GM19023 (cell line): ENCODE results near the gene STUM.
A peak's percentile ranks its signal among the peaks of the same experiment; 100 is the strongest.
"Not testable (repeated sequence)": the region's sequence is repeated elsewhere in the genome, so short reads cannot be mapped to it uniquely, and the experiment has no call there.

Experiments used
- ATAC-seq: cut with Tn5 transposase; IDR thresholded peaks from one replicate; pipeline ENCODE4 v1.9.1; 2021; ENCODE audit warnings: mild to moderate bottlenecking, moderate library complexity; ENCODE audit not compliant: unreplicated experiment

The STUM gene

DNA sequence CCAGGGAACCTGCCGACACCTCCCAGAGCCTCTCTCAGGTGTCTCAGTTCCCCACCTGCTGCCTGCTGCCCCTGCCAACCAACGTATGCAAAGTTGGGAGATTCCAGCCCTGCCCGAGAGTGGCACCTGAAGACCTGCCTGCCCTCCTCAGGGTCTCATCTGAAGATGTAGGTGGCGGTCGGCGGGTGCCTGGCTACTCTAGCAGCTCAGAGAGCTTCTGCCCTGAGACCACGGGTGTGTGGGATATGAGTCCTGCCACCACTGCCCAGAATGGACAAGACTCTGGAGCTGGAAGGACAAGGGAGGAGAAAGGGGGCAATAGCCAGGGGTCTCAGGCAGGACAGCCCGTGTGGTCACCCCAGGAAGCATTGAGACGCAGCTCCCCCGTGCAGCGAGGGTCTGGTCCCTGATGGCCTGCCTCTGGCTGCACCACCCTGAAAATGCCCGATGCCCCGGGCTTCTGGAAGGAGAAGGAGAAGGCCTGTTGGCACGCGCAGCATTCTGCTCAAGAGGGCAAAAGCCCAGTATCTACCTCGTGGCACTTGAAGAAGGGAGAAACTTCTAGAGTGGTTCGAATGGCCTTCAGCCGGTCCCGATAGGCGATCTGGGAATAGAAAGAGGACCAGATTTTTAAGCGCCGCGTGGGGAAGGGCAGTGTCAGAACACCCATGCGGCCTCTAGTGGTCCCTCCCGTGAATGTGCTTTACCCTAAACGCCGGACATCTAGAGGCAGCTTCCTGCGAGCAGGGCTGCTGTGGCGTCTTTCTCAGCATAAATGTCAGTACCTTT, 88.8 kb downstream of the STUM start:
- ATAC-seq, result no peak

DNA sequence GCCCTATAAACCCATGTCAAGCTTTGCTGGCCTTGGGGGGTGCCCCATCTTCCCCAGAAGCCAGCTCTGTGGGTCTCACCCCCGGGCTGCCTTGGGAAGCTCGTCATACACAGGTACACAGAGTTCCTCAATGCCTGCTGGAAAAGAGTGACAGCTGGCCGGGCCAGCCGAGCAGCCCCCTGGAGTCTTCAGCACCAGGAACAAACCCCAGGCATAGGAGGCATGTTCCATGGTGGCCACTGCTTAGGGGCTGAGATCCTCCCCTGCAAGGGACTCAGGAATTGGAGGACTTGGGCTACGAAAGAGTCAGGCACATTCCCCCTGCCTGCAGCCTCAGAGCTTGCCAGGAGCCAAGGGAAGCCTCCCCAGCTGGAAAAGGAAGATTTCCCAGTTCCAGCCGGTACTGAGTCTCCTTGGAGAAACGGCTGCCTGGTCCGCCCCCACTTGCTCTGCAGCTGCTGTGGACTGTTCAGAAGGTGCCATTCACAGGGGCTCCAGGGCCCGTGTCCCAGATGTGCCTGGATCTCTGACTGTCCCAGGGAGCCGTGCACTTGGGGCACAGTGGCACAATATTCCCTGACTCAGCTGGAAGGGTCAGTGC, 89.5 kb downstream of the STUM start:
- no peak for ATAC-seq

DNA sequence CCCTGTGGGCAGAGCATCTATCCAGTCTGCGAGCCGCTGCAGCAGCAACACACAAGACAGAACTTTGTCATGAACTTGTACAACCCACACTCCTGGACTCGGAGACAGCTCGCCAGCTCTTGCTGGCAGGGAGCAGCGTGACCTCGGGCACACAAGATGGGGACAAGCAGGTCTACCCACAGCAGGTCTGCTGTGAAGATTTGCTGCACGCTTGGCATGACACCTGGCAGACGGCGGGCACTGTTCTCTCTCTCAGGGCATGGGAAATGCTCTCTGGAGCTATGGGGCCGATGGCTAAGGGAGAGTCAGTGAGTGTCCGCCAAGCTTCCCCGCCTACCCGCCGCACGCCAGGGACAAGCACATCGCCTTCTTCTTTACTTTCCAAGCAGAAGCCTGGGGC, 90.0 kb downstream of the STUM start:
- no peak for ATAC-seq

DNA sequence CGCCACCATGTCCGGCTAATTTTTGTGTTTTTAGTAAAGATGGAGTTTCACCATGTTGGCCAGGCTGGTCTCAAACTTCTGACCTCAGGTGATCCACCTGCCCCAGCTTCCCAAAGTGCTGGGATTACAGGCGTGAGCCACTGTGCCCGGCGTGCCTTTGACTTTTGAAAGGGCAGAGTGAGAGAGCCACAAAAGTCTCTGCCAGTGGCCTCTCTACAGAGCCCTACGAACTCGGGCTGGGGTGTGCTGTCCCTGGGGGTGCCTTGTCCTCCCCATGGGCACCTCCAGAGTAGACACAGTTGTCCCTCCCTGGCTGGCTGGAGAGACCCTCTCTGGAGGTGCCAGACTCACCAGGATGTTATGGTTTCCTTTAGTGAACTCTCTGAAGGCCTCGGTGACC, 90.6 kb downstream of the STUM start:
- ATAC-seq, result not testable (repeated sequence)

DNA sequence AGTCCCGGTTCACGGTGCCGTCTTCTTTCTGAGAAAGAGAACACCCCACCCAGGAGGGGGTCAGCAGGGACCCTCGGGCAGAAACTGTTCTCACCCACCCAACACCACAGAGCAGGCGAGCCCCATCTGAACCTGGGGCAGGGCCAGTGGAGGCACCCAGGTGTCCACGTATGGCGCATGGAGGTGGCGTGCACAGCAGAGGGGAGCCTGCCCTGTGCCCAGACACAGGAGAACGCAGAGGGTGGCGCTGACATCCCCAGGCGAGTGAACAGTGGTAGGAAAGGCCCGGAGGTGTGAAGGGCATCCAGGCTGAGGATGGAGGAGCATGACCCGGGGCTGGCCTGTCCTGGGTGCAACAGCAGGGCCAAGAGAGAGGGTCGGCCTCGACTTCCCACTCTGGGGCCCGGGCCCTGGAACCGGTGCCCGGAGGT, 91.1 kb downstream of the STUM start:
- ATAC-seq, result no peak

DNA sequence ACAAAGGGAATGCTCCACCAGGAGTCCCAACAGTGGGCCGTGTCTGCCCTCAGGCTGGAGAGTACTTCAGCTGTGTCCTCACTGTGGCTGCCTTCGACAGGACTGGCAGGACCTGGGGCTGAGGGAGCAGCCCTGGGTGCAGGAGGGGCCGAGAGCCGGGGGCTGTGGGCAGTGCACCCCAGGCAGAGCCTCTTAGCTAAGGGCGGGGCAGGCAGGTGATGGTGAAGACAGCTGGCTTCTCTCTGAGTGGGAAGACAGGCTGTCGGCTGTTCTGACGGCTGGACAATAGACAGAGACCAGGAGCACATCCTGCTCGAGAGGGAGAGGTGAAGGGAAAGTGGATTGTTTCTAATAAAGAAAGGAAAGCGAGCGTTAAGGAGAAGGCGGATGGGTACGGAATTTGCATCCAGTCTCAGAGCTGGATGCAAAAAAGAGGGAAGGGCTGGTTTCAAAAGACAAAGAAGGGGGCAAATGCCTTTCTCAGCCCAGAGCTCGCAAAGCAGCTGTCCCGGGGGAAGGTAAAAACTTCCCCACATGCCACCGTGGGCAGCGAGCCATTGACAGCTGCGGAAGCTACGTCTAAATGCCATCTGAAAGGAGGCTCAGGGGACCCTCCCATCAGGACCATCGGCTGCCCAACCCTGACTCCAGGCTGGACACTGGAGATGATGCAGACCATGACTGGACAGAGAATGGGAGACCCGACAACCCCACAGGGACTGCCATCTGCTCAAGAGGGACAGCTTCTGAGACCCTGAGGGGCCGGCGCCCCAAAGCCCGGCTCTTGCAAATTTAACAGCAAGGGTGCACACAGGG, 92.0 kb downstream of the STUM start:
- no peak for ATAC-seq

DNA sequence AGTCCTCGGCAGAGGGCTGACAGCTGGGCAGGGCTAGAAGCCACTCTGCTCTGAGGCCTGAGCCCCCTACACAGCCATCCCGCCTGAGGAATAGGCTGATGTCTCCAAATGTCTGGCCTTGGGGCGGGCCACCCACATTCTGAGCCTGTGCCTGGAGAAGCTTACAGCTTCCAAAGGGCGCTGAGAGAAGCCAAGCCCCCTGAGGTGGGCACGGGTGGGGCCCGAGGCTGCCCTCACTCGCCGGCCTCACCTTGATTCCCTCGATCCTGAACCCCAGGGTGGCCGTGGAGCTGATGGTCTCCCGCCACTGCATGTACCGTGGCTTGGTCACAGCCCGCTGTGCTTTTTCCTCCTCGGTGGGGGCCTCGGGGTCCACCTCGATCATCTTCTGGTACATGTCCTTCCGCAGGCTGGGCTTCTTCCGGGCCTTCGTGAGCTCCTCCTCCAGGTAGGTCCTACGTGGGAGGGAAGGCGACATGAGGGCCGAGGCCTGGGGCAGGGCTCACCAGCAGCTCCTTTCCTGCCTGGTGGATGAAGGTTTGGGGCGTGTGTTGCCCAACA, 93.2 kb downstream of the STUM start:
- no peak for ATAC-seq

DNA sequence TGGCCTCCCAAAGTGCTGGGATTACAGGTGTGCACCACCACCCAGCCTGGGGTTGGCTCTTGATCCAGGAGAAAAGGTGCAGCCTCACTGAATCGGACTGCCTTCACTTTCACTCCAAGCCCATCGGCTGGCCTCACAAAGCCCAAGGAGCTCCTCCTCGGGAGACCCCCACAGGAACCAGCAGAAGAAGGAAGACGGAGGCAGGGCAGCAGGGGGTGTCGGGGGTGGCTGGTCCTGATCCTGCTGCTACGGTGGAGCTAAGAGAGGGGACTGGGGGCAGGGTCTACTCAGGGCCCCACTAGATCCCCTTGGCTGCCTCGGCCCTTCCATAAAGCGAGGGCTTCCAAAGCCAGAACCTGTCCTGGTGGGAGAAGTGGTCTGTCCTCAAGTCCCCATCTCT, 93.9 kb downstream of the STUM start:
- no peak for ATAC-seq

DNA sequence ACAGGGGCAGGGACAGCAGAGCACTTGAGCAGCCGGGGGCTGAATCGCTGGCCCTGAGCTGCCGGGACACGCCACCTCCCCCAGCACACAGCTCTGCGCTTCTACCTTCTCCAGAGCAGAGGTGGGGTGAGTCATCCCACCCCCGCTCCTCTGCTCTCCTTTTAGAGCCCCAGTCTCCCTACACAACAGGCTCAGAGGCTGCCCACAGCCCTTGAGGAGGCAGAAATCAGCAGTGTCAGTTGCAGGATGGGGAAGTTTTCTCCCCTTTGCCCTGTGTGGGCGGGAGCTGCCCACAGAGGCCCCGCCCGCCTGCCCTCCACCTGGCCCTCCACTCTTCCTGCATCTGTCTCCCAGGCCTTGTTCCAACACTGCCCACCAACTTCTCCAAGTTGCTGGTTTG, 94.6 kb downstream of the STUM start:
- ATAC-seq, result peak; percentile 54

DNA sequence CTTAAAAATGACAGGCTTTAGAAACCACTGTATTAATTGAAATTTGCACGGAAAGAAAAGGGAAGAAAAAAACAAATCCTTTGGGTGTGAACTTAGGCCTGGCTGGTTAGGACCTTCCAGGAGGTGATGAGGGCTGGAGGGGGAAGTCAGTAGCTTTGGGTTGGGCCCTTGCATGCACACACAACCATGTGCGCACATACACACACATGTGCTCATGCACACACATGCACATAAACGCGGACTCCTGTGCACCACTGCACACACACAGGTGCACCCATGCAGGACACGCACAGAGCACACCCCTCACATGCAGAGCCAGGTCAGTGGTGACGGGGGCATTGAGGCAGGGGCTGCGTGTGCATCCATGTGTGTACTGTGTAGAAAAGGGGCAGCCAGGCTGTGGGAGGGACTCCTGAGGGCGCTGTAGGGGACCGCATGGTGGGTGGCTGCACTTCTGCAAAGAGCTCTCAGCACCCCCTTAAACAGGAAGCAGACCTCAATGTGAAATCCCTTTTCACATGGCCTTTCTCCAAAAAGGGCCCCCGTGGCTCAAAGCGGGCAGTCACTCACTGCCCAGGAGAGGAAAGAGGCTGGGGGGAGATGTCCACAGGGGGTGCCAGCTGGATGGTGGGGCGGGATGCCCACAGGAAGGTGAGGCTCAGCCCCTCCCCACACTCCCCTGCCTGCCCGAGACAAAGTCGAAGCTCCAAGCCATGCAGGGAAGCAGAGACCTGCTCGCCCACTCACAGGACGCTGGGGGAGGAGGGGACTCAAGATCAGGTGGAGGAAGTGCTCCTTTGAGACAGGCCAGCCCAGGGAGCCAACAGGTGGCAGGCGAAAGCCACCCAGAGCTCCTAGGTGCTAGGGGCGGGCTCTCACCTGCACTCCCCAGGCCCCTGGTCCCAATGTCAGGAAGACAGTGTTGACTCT, 95.3 kb downstream of the STUM start:
- ATAC-seq, result peak; percentile 41

DNA sequence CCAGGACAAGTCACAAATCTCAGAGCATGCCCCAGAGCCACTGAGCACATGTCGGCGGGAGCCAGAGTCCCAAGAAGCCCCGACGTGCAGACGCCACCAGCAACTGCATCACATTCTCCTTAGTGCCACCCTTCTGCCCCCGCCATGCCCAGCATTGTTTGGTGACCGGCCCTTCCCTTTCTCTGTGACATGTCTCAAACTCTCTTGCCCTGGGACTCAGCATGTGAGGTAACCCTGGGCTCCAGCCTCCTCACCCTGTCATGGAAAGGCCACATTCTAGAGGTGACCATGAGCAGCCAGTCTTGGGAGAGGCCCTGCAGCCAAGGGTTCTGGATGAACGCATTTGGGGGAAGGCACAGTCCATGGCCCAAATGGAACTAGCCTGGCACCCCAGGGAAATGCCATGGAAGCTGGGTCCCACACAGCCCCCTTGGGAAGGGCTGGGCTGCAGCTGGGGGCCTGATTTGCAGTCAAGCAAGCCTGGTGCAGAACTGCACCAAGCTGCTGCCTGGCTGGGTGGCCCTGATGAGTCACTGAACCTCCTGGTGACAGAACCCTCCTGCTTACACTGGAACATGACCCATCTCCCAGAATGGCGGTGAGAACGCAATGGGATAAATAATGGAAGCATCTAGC, 96.1 kb downstream of the STUM start:
- ATAC-seq, result no peak

DNA sequence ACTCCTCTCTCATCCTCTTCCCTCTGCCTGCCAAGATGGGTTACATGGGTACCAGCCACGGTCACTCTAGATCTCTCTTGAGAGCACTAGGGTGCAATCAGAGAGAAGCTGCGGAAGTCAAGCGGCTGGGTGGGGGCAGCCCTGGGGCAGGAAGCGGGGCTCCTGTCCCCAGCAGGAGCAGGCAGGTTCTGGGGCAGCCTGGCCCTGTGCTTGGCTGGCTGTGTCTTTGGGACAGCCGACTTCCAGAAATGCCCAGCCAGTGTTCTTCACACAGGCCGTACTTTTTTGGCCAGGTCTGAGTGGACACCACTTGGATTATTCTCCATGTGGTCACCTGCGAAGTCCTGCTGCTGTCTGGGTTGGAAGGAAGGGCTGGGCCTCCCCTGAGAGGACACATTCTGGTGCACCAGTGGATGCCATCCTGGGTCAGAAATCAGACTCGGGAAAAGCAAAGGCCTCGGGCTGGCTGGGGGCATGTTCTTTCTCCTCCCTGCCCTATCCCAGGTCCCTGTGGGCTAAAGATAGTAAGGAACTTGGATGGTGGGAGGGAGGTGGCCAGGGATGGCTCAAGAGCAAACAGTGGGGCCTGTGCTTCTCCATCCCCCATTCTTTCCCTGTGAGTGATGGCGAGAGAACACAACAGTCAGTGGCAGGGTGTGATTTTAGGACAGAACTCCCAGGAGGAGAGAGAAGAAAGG, 96.9 kb downstream of the STUM start:
- no peak for ATAC-seq

DNA sequence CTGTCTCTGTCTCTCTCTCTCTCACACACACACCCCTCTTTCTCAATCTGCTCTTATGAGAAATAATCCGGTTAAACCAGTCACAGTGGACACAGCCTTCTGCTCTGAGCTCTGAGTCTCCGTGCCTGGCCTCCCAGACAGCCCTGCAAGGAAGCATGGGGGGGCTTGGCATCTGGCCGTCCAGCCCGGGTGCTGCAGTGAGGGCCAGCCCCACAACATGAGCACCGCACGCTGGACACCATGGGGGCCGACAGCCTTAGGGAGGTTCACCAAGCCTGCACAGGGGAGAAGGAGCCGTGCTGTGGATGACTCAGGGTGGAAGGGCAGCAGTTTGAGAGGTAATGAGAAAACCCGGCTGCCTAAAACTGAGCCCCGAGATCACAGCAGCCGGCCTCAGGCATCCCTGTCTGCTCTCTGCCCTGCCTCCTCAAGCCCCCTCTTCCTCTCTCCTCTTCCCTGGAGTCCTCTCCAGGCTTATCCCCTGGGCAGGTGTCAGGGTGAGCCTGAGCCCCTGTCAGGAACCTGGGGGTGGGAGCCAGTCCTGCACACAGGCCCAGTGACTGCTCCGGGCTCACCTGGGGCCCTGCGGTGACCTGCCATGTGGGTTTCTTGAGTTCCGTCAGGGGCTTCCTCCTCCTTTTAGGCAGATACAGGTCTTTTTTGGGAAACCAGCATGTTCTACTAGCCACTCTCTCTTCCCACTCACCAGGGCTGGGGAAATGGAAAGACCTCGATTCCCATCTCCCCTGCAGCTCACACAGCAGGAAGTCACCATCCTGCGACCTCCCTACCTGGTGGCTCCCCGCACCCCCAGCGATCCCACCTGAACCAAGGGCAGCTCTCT, 97.7 kb downstream of the STUM start:
- ATAC-seq, result no peak

DNA sequence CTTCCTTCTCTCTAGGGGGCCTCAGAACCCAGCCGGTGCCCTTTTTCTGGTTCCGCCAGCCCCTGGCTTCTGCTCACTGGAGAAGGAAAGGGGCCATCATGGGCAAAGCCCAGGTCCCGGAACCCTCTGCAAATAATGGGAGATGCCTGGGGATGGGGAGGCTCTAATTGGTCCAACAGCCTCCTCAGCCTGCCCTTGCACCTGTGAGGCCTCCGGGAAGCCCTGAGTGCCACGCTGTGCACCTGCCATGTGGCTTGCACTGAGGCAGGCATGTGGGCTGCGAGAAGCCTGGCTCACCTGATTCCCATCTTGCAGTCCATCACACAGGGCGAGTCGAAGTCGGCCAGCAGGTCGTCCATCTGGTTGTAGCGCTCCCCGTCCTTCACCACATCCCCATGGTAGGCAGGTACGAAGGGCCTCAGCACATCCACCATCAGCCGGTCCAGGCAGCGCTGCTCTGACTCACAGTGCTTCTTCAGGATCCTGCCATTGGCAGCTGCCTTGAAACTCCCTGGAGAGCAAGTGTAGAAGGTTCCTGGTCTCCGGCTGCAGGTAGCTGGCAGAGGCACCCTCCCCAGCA, 98.4 kb downstream of the STUM start:
- ATAC-seq, result no peak

DNA sequence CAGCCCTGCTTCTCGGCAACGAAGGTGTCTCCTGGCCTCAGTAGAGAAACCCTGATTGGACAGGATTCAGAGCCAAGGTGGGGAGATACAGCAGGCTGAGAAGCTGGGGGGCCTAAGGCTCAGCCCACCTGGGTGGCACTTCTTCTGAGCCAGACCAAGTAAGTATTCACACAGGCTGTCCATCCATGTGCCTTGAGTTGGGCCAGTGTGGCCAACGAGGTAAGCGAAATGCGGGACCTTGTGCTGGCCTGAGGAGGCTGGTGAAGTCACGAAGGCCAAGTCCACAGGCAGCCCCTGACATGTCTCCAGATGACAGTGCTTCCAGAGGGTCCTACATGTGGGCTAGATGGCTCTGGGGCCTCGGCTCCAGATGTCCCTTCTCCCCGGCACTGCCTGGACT, 99.2 kb downstream of the STUM start:
- no peak for ATAC-seq

DNA sequence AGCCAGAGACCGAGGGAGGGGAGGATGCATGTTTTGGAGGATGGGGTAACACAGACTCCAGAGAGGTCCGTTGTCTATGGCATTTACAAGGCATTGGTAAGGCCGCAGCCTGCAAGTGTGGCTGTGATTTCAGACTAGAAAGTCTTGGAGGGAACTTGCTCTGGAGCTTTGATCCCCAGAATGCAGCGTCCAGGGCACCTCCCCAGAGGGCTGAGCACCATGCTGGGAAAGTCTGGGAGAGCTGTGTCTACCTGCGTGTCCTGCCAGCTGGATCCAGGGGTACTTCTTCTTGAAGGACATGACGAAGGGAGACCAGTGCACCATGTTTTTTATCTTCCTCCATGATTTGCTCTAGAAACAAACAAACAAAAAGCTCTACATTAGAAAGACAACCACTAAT, 99.9 kb downstream of the STUM start:
- ATAC-seq, result no peak

DNA sequence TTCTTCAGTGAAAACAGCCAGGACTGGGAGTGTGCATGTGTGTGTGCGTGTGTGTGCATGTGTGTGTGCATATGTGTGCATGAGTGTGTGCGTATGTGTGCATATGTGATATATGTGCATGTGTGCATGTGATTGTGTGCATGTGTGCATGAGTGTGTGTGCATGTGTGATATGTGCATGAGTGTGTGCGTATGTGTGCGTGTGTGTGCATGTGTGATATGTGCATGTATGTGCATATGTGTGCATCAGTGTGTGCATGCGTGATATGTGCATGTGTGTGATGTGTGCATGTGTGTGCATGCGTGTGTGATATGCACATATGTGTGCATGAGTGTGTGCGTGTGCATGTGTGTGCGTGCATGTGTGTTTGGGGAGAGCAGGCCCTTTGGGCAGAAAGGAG, 100.7 kb downstream of the STUM start:
- no peak for ATAC-seq

DNA sequence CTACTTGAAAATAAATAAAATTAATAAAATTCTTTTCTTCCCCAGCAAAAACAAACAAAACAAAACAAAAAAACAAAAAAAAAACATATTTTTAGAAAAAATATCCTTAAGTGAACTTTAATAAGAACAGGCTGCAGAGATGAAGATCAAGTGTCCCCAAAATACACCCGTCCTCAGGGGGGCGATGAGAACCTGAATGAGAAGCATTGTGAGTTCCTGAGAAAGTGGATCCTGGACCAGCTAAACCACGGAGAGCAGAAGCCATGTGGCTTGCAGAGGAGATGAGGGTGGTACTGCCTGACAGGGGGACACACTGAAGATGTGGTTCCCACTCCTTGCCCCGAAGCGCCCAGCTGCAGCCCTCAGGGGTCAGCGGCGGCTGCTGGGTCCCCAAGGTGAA, 101.2 kb downstream of the STUM start:
- no peak for ATAC-seq
